ENCODE results near the gene CGGBP1.

GRCh38 chr3:88075072-88075471 lies 16.3 kb upstream of the CGGBP1 start:
- TF ChIP-seq MAX (IDR thresholded peaks at IDR 0.05; ENCODE audit: insufficient read depth, insufficient read length) = no peak
- TF ChIP-seq CTCF (IDR thresholded peaks at IDR 0.05; ENCODE audit: extremely low read depth in 1 of 2, insufficient read depth in 1 of 2, low read depth in 1 of 2, low read length in 2 of 2) = no peak

Data from endothelial cell of umbilical vein (primary cell).